GM12873 (cell line): ENCODE results near the gene CLIC3.

Experiments
- CTCF ChIP-seq: IDR thresholded peaks from 2 replicates; pipeline ENCODE4 v1.5.1; 2012; ENCODE audit warnings: low read depth, mild to moderate bottlenecking, moderate library complexity, low read length, control low read depth; ENCODE audit not compliant: insufficient read depth; ENCODE audit errors: missing control alignments

The CLIC3 gene

GRCh38 chr9:136973618-136974617 lies 22.4 kb downstream of the CLIC3 start:
- no peak for TF ChIP-seq CTCF

GRCh38 chr9:136972743-136973142 lies 23.6 kb downstream of the CLIC3 start:
- TF ChIP-seq CTCF = no peak

- TF ChIP-seq CTCF = no peak
Measured at GRCh38 chr9:136972335-136972734, 24.0 kb downstream of the CLIC3 start.

GRCh38 chr9:136971746-136972145 lies 24.6 kb downstream of the CLIC3 start:
- no peak for TF ChIP-seq CTCF

- no peak for TF ChIP-seq CTCF
Measured at GRCh38 chr9:136970361-136970760, 26.0 kb downstream of the CLIC3 start.

- no peak for TF ChIP-seq CTCF
Measured at GRCh38 chr9:136969774-136970173, 26.6 kb downstream of the CLIC3 start.

- TF ChIP-seq CTCF = no peak
Measured at GRCh38 chr9:136969150-136969549, 27.2 kb downstream of the CLIC3 start.
